ENCODE data around the gene CDRT15L2. TPM values are rescaled to one million over a fixed set of nuclear protein-coding genes. Genes with fewer than 3 reads are reported as not detected.
"Not testable (repeated sequence)": the region's sequence is repeated elsewhere in the genome, so short reads cannot be mapped to it uniquely, and the experiment has no call there.

The CDRT15L2 gene
- total RNA-seq, 2 experiments from 2014 or later: not detected

DNA sequence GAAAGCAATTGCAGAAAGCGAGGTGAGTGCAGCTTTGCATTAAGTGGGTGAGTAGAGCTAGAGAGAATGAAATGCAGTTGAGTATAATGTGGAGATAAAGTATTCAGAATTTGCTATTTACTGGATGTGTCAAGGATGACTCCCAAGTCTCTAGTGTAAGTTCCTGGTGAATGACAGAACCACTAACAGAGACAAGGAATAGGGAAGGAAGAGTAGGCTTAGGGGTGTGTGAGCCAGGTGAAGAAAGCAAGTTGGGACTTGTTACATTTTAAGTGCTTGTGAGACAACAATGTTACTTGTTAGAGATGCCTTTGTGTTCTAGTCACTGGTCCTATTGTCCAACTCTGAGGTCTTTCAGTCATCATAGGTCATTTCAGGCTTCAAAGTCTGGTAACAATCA is 26.0 kb downstream of the CDRT15L2 start:
- DNase-seq; H3K27me3 Mint-ChIP-seq; ATAC-seq (ENCODE audit: low read depth); H3K36me3 Mint-ChIP-seq; H3K9me3 Mint-ChIP-seq; H3K4me3 Mint-ChIP-seq; H3K4me1 Mint-ChIP-seq; H3K27ac Mint-ChIP-seq; POLR2A ChIA-PET: not testable (repeated sequence)

DNA sequence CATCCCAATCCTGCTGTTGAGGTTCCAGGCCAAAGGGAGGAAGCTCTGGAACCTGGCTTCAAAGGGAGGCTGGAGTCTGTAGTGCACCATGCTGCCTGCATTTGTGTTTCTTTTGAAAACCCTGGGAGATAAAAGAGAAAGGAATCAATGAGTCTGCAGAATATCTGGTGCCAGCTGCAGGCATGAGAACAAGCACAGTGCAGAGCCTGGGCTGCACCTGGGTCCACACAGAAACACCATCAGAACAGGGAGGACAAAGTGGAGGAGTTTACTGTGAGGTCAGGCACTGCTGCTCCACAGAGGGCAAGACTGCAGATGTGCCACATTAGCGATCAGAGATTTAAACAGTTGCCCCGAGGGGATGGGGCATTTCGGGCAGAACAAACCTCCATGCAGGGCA is 30.0 kb downstream of the CDRT15L2 start:
- H3K27ac Mint-ChIP-seq; H3K4me3 Mint-ChIP-seq; H3K36me3 Mint-ChIP-seq; POLR2A ChIA-PET; H3K4me1 Mint-ChIP-seq; ATAC-seq (ENCODE audit: low read depth); H3K27me3 Mint-ChIP-seq; H3K9me3 Mint-ChIP-seq; DNase-seq: not testable (repeated sequence)

DNA sequence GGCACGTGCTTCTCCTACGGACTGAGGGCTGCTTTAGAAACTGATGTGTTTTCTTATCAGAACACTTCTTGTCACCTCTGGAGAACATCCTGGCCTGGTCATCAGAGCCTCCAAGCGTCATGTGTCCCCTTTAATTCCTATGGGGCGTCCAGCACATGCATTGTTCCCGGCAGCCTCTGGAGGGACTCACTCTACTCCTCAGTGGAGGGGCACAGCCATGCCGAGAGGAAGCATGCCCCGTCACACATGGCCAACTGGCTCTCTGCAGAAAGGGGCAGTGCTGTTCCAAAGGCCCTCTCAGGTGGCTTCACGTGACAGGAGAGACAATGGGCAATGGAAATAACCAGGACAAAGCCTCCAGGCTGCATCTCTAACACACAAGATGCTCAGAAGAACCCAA is 31.8 kb downstream of the CDRT15L2 start:
- no peaks in the 10 kb centered on the region for H3K9me3 Mint-ChIP-seq
- H3K27ac Mint-ChIP-seq: no peak overlapping the region
- DNase-seq (no peak), ATAC-seq (ENCODE audit: low read depth) (no peak)
- POLR2A ChIA-PET: no interaction called here
- no peak overlapping the region for H3K4me3 Mint-ChIP-seq
- peaks cover 3% of the 10 kb centered on the region for H3K27me3 Mint-ChIP-seq
- no peaks in the 10 kb centered on the region for H3K4me1 Mint-ChIP-seq
- no peaks in the 10 kb centered on the region for H3K36me3 Mint-ChIP-seq

DNA sequence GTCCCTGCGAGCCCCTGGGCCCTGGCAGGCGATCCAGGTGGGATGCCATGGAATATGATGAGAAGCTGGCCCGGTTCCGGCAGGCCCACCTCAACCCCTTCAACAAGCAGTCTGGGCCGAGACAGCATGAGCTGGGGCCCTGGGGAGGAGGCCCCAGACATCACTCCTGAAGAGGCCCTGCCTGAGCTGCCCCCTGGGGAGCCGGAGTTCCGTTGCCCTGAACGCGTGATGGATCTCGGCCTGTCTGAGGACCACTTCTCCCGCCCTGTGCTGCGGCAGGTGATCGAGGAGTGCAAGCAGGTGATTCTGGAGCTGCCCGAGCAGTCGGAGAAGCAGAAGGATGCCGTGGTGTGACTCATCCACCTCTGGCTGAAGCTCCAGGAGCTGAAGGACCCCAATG is 33.1 kb downstream of the CDRT15L2 start:
- H3K4me3 Mint-ChIP-seq: no peak overlapping the region
- no peak overlapping the region for H3K27ac Mint-ChIP-seq
- ATAC-seq (ENCODE audit: low read depth) (no peak), DNase-seq (no peak)
- no peaks in the 10 kb centered on the region for H3K9me3 Mint-ChIP-seq
- H3K4me1 Mint-ChIP-seq: no peaks in the 10 kb centered on the region
- H3K36me3 Mint-ChIP-seq: no peaks in the 10 kb centered on the region
- H3K27me3 Mint-ChIP-seq: peaks cover 3% of the 10 kb centered on the region
- POLR2A ChIA-PET: no interaction called here

DNA sequence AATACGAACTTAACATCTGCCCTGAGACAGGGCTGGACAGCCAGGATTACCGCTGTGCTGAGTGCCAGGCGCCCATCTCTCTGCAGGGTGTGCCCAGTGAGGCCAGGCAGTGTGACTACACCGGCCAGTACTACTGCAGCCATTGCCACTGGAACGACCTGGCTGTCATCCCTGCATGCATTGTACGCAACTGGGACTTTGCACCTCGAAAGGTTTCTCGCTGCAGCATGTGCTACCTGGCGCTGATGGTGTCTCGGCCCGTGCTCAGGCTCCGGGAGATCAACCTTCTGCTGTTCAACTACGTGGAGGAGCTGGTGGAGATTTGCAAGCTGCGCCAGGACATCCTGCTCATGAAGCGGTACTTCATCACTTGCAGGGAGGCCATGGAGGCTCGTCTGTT is 33.7 kb downstream of the CDRT15L2 start:
- POLR2A ChIA-PET: no interaction called here
- no peaks in the 10 kb centered on the region for H3K4me1 Mint-ChIP-seq
- H3K4me3 Mint-ChIP-seq: no peak overlapping the region
- DNase-seq (no peak), ATAC-seq (ENCODE audit: low read depth) (no peak)
- H3K36me3 Mint-ChIP-seq: no peaks in the 10 kb centered on the region
- no peaks in the 10 kb centered on the region for H3K9me3 Mint-ChIP-seq
- H3K27ac Mint-ChIP-seq: no peak overlapping the region
- H3K27me3 Mint-ChIP-seq: peaks cover 3% of the 10 kb centered on the region

DNA sequence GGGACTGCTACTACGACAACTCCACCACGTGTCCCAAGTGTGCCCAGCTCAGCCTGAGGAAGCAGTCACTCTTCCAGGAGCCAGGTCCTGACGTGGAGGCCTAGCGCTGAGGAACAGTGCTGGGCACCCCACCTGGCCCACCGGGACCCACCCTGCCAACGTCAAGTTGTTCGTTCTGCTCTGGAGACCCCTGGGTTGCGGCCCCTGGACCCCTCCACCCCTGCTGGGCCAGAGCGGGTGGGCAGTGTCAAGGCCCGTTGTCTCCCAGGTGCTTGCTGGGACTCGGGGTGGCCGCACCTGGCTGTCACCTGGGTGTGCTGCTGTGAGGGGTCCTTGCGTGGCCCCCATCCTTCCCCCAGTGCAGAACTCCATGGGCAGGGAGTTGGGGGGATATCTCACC is 34.4 kb downstream of the CDRT15L2 start:
- DNase-seq: no peak
- POLR2A ChIA-PET: no interaction called here
- no peaks in the 10 kb centered on the region for H3K9me3 Mint-ChIP-seq
- H3K27me3 Mint-ChIP-seq: peaks cover 7% of the 10 kb centered on the region
- no peak for ATAC-seq (ENCODE audit: low read depth)
- H3K4me3 Mint-ChIP-seq: no peak overlapping the region
- no peaks in the 10 kb centered on the region for H3K36me3 Mint-ChIP-seq
- H3K4me1 Mint-ChIP-seq: no peaks in the 10 kb centered on the region
- no peak overlapping the region for H3K27ac Mint-ChIP-seq

DNA sequence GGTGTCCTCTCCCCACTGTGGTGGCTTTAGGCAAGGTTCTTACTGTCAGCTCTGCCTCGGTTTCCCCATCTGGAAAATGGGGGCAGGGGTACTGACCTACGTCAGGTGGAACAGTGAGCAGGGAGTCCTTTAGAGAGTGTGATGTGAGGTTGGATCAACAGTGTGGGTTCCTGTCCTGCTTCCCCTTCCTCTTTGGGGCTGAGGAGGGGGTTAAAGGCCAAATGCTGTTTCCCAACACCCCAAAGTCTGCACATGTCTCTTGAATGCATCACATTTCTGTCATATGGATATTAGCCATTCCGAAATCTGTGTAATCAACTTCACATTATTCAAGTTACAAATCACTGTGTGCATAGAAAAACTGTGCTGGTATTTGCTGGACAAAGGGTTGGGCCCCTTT is 35.9 kb downstream of the CDRT15L2 start:
- DNase-seq; ATAC-seq (ENCODE audit: low read depth); H3K36me3 Mint-ChIP-seq; H3K9me3 Mint-ChIP-seq; H3K27ac Mint-ChIP-seq; POLR2A ChIA-PET; H3K4me3 Mint-ChIP-seq; H3K4me1 Mint-ChIP-seq: not testable (repeated sequence)
- H3K27me3 Mint-ChIP-seq: peaks cover 14% of the 10 kb centered on the region

Other genes starting within 250 kb of the CDRT15L2 start
- 1 to 10 TPM in 1 of 2 experiments, under 1 TPM in 1; 0.79 to 2.0 TPM for gene LGALS9B, start 112.2 kb upstream of the CDRT15L2 start, total RNA-seq